ENCODE data around the gene CHST12.

CHST12 gene

GRCh38 chr7:2470204-2471021 lies 67.0 kb downstream of the CHST12 start:
- no peaks in the 10 kb centered on the region for H3K36me3 Mint-ChIP-seq
- no peak for ATAC-seq
- H3K9me3 Mint-ChIP-seq = no peaks in the 10 kb centered on the region
- peaks cover 29% of the 10 kb centered on the region for H3K27me3 Mint-ChIP-seq
- H3K4me1 Mint-ChIP-seq = peaks cover 6% of the 10 kb centered on the region
- no peak overlapping the region for H3K4me3 Mint-ChIP-seq
- H3K27ac Mint-ChIP-seq = no peak overlapping the region

GRCh38 chr7:2471022-2471329 lies 67.6 kb downstream of the CHST12 start:
- H3K27ac Mint-ChIP-seq = no peak overlapping the region
- no peak overlapping the region for H3K4me3 Mint-ChIP-seq
- no peaks in the 10 kb centered on the region for H3K36me3 Mint-ChIP-seq
- ATAC-seq = no peak
- H3K27me3 Mint-ChIP-seq = peaks cover 29% of the 10 kb centered on the region
- peaks cover 6% of the 10 kb centered on the region for H3K4me1 Mint-ChIP-seq
- H3K9me3 Mint-ChIP-seq = no peaks in the 10 kb centered on the region

- H3K9me3 Mint-ChIP-seq = no peaks in the 10 kb centered on the region
- H3K27me3 Mint-ChIP-seq = peaks cover 32% of the 10 kb centered on the region
- H3K4me3 Mint-ChIP-seq = no peak overlapping the region
- H3K27ac Mint-ChIP-seq = no peak overlapping the region
- H3K4me1 Mint-ChIP-seq = peaks cover 6% of the 10 kb centered on the region
- ATAC-seq = no peak
- H3K36me3 Mint-ChIP-seq = no peaks in the 10 kb centered on the region
Observed at GRCh38 chr7:2471396-2471795, 68.0 kb downstream of the CHST12 start.

DNA sequence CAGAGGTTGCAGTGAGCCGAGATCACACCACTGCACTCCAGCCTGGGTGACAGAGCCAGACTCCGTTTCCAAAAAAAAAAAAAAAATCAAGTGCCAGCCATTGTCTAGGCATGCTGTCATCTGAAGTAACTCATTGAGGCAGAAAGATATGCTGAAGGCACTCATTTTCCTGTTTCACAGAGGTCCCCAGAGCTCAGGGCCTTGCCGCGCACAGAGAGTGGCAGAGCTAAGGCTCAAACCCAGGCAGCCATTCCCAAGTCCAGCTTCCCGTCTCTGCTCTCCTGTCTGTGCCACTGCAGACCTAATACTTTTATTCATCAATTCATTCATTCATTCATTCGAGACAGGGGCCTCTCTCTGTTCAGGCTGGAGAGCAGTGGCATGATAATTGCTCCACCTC lies 69.3 kb downstream of the CHST12 start:
- no peak overlapping the region for H3K27ac Mint-ChIP-seq
- peaks cover 15% of the 10 kb centered on the region for H3K4me1 Mint-ChIP-seq
- no peak for ATAC-seq
- no peaks in the 10 kb centered on the region for H3K36me3 Mint-ChIP-seq
- peaks cover 38% of the 10 kb centered on the region for H3K27me3 Mint-ChIP-seq
- H3K9me3 Mint-ChIP-seq = no peaks in the 10 kb centered on the region
- no peak overlapping the region for H3K4me3 Mint-ChIP-seq

GRCh38 chr7:2473496-2474180 lies 70.2 kb downstream of the CHST12 start:
- ATAC-seq = no peak
- Mint-ChIP-seq H3K36me3 (no peaks in the 10 kb centered on the region), H3K4me1 (peaks cover 23% of the 10 kb centered on the region), H3K27ac (no peak overlapping the region), H3K27me3 (peaks cover 36% of the 10 kb centered on the region), H3K9me3 (no peaks in the 10 kb centered on the region), H3K4me3 (no peak overlapping the region)

DNA sequence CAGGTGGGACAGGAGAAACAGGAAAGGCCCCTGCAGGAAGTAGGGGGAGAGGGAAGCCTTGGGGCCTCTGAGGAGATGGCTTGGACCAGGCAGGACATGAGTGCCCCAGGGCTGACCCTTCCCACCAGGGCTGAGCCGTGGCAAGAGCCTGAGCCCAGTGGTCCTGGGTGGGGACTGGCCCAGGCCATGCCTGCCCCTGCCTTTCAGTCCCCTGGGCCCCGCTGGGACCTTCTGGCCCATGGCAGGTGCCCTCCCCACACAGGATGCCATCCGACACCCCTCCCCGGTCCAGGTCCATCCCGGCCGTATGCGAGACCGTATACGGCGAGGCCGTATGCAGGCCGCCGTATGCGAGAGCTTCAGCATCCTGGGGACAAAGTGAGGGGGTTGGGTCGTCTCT lies 70.8 kb downstream of the CHST12 start:
- no peak for ATAC-seq
- no peak overlapping the region for H3K27ac Mint-ChIP-seq
- H3K9me3 Mint-ChIP-seq = no peaks in the 10 kb centered on the region
- H3K36me3 Mint-ChIP-seq = no peaks in the 10 kb centered on the region
- peaks cover 31% of the 10 kb centered on the region for H3K27me3 Mint-ChIP-seq
- no peak overlapping the region for H3K4me3 Mint-ChIP-seq
- peaks cover 17% of the 10 kb centered on the region for H3K4me1 Mint-ChIP-seq

DNA sequence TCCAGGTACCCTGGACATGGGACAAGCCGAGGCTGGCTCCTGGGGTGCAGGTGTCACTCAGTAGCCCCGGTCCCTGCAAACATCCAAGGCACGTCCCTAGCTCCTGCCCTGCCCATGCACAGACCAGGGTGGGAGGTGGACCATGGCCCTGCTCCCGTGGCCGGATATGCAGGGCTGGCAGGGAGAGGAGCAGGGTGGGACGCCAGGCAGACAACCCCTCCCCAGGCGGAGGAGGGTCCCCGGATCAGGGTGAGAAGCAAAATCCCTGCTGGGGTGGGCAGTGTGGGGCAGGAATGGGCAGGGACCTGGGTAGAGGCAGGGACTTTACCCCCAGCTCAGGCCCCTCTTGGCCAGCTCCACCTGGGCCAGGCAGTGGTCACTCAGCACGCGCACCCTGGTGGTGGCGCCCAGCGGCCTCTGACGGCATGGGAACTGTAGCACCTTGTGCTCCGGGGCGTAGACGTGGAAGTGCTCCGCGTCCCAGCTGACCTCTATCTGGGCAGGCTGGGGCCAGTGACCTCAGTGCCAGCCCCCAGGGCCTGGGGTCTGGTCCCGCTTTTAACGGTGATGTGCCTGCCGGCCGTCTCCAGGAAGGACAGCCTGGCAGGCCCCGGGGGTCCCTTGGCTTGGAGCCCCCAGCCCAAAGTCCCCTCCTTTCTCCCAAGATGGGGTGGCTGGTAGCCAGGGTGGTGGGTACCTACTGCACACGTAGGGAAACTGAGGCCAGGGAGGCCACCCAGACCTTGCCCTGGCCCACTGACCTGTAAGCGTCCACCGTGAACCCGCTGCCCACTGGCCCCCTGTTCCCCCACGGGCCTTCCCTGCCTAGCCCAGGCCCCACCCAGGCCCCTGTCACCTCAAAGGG lies 71.6 kb downstream of the CHST12 start:
- no peak for ATAC-seq

DNA sequence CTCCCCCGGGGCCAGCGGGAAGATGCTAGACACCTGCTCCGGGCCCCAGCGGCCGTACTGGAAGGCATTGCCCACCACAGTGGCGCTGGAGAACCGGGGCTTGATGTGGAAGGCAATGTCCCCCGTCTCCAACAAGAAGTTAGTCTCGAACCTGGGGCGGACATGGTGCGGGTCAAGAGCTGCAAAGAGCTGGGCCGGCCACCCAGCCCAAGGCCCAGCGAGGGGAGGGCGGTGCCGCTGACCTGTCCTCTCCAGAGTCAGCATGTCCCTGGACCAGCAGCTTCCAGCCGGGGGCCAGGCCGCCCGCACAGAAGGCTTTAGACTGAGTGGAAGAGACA lies 72.2 kb downstream of the CHST12 start:
- Mint-ChIP-seq H3K27me3 (peaks cover 16% of the 10 kb centered on the region), H3K27ac (no peak overlapping the region), H3K9me3 (no peaks in the 10 kb centered on the region), H3K36me3 (no peaks in the 10 kb centered on the region), H3K4me3 (no peak overlapping the region), H3K4me1 (peaks cover 17% of the 10 kb centered on the region)
- ATAC-seq = no peak

More for the DNA sequence above, 71.6 kb downstream of the CHST12 start:
- Mint-ChIP-seq H3K4me3 (no peak overlapping the region), H3K9me3 (no peaks in the 10 kb centered on the region), H3K27me3 (peaks cover 22% of the 10 kb centered on the region), H3K4me1 (peaks cover 17% of the 10 kb centered on the region), H3K36me3 (no peaks in the 10 kb centered on the region), H3K27ac (no peak overlapping the region)

DNA sequence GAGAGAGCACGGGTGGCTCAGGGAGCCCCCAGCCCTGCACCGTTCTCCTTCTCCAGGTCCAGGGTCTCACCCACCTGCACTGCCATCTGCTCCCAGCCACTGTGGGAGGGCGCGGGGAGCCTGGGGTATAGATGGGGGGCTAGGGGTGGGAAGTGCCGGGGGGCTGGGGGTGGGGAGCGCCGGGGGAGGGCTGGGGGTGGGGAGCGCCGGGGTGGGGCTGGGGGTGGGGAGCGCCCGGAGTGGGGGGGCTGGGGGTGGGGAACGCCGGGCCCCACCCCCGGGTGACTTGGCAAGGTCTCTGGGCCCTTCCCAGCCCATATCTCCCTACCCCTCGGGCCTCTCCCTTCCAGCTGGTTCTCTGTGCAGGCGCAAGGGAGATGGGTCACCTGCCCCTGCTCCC lies 72.9 kb downstream of the CHST12 start, which contains the start of gene GRIFIN:
GRIFIN (minus strand) TSS at position 101 of the 400 bp plus-strand sequence; CDS start at position 86, 15 bp downstream.
- H3K36me3 Mint-ChIP-seq = no peaks in the 10 kb centered on the region
- no peak within 1 kb of the TSS for H3K4me3 Mint-ChIP-seq
- ATAC-seq = peak; percentile 18
- H3K27me3 Mint-ChIP-seq = peaks cover 10% of the 10 kb centered on the region
- peak within 1 kb of the TSS; percentile 33 for H3K27ac Mint-ChIP-seq
- H3K9me3 Mint-ChIP-seq = no peaks in the 10 kb centered on the region
- H3K4me1 Mint-ChIP-seq = peaks cover 17% of the 10 kb centered on the region

GRCh38 chr7:2476776-2477446 lies 73.5 kb downstream of the CHST12 start:
- Mint-ChIP-seq H3K4me1 (peaks cover 17% of the 10 kb centered on the region), H3K27me3 (peaks cover 8% of the 10 kb centered on the region), H3K4me3 (no peak overlapping the region), H3K27ac (peak overlapping the region; percentile 33), H3K9me3 (no peaks in the 10 kb centered on the region), H3K36me3 (no peaks in the 10 kb centered on the region)
- no peak for ATAC-seq

DNA sequence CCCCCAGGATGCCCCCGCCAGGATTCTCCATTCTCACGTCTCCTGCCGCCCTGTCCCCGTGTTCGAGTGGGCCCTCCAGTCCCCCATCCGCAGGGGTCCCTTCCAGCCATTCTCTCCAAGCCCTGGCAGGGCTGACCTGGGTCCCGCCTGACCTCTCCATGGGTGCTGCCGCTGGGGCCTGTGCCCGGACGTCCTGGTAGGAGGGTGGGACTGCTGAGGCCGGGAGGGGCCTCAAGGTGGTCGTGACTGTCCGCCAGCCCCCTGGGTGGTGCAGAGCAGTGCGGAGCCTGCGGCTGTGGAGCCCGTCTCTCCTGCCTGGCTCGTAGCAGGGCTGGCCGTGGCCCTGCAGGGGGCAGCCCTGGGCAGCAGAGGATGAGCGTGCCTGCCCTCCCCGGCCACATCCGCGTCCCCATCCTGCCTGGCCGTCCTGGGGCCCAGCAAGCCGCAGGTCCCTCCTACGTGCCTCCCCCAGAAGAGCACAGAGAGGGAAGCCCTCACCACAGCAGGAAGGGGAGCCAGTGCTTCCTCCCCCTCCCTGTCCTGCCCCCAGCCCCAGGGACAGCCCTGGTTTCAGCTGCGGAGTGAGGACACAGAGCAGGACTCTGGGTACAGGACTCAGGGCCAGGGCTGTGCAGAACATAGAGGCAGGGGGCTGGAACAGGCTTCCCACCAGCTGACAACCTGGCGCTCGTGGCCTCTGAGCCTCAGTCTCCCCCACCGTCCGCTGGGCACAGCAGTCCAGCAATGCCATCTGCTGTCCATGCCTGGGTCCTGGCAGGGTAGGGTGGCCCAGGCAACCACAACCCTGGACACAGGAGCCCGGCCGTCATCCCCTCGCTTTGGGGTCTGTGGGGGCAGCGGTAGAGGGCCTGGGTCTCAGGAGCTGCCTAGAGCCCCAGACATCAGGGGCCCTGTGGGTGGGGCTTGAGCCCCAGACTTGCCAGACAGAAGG lies 74.3 kb downstream of the CHST12 start:
- Mint-ChIP-seq H3K4me3 (no peak overlapping the region), H3K27me3 (peaks cover 8% of the 10 kb centered on the region), H3K9me3 (no peaks in the 10 kb centered on the region), H3K36me3 (no peaks in the 10 kb centered on the region), H3K4me1 (peaks cover 17% of the 10 kb centered on the region), H3K27ac (peak overlapping the region; percentile 33)
- peak; percentile 89 for ATAC-seq

DNA sequence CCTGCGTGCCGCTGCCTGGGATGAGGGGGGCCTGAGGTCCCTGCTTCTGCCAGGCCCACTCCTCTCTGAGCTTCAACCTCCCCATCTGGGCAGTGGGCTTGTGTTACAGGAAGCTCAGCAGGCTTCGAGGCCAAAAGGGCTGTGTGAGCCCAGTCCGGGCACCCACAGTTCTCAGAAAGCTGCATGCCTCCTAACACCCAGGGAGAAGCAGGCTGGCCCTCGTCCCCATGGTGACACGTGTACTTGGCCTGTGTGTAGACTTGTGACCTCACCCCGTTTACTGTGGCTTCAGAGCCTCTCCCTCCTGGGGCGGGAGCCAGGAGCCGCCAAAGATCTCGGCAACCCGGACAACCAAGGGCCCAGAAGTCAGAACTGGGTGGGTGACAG lies 75.0 kb downstream of the CHST12 start:
- Mint-ChIP-seq H3K4me3 (no peak overlapping the region), H3K27ac (peak overlapping the region; percentile 22), H3K4me1 (peaks cover 17% of the 10 kb centered on the region), H3K27me3 (peaks cover 8% of the 10 kb centered on the region), H3K9me3 (peaks cover 4% of the 10 kb centered on the region), H3K36me3 (no peaks in the 10 kb centered on the region)
- no peak for ATAC-seq

DNA sequence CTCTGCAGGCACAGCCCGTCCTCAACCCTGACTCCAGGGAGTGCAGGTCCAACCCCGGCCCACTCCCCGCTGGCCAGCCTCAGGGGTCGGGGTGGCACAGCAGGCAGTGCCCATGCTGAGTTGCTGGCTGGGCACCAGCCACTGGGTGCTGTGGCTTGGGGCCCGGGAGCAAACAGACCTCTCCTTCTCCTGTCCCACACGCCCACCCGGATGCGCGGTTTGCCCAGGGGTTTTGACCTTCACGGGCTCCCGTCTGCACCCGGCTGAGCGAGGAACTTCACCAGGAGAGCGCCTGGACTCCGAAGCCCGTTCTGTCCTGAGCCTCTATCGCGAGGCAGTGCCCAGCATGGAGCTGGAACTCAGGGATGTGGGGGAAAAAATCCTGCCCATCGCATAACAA lies 75.4 kb downstream of the CHST12 start:
- H3K27ac Mint-ChIP-seq = no peak overlapping the region
- H3K27me3 Mint-ChIP-seq = peaks cover 8% of the 10 kb centered on the region
- no peak for ATAC-seq
- H3K4me3 Mint-ChIP-seq = no peak overlapping the region
- H3K9me3 Mint-ChIP-seq = peaks cover 4% of the 10 kb centered on the region
- no peaks in the 10 kb centered on the region for H3K36me3 Mint-ChIP-seq
- H3K4me1 Mint-ChIP-seq = peaks cover 17% of the 10 kb centered on the region
